Epithelial cell of esophagus (primary cell): Measurements from ENCODE around the gene CTNNA2.
A peak's percentile ranks its signal among the peaks of the same experiment; 100 is the strongest.

ENCODE experiments used
- DNase-seq: peaks from one replicate; pipeline ENCODE4 v3.0.0; 2010; ENCODE audit warnings: low read depth
- H3K4me3 ChIP-seq: 2 replicates; pipeline ENCODE4 v1.5.1; 2011; ENCODE audit warnings: mild to moderate bottlenecking, low read length, control low read depth
- CTCF ChIP-seq: IDR thresholded peaks from 2 replicates; pipeline ENCODE4 v1.5.1; 2011; ENCODE audit warnings: low read depth, mild to moderate bottlenecking, low read length, control low read depth, inconsistent platforms; ENCODE audit not compliant: insufficient read depth; ENCODE audit errors: missing control alignments

The CTNNA2 gene

GRCh38 chr2:80050246-80050645 lies 537.4 kb downstream of the CTNNA2 start:
- no peak for TF ChIP-seq CTCF
- DNase-seq: no peak
- H3K4me3 ChIP-seq: no peak overlapping the region

GRCh38 chr2:80053522-80054345 lies 540.9 kb downstream of the CTNNA2 start:
- H3K4me3 ChIP-seq: no peak overlapping the region
- no peak for DNase-seq
- TF ChIP-seq CTCF: no peak

GRCh38 chr2:80054346-80054675 lies 541.5 kb downstream of the CTNNA2 start:
- no peak for TF ChIP-seq CTCF
- no peak overlapping the region for H3K4me3 ChIP-seq
- peak; percentile 20 for DNase-seq

GRCh38 chr2:80057956-80058355 lies 545.1 kb downstream of the CTNNA2 start:
- DNase-seq: no peak
- H3K4me3 ChIP-seq: no peak overlapping the region
- no peak for TF ChIP-seq CTCF

- H3K4me3 ChIP-seq: no peak overlapping the region
- no peak for DNase-seq
- TF ChIP-seq CTCF: no peak
Observed at GRCh38 chr2:80058562-80058961, 545.7 kb downstream of the CTNNA2 start.

GRCh38 chr2:80059447-80059846 lies 546.6 kb downstream of the CTNNA2 start:
- no peak for TF ChIP-seq CTCF
- DNase-seq: no peak
- H3K4me3 ChIP-seq: no peak overlapping the region

- no peak overlapping the region for H3K4me3 ChIP-seq
- DNase-seq: no peak
- TF ChIP-seq CTCF: no peak
Observed at GRCh38 chr2:80061881-80062280, 549.0 kb downstream of the CTNNA2 start.
